Right lobe of liver (tissue), 6 donors: ENCODE data around the gene IFNL4. TPM values are rescaled to one million over a fixed set of nuclear protein-coding genes. Genes with fewer than 3 reads are reported as not detected.

Experiments
- ATAC-seq, 4 donors: fragments of 200-7000 bp; cut with Tn5 transposase; one replicate each; pipeline ENCODE4 v1.9.1; 2020; ENCODE audit warnings: mild to moderate bottlenecking in 4 of 4, moderate library complexity in 4 of 4
- DNase-seq, 3 donors: peaks; one replicate each; pipeline ENCODE4 v3.0.0-alpha.2; 2020
- H3K27ac ChIP-seq, 3 donors: fragments of 200-600 bp; one replicate each; pipeline ENCODE4 v1.8.0; 2022
- H3K27me3 ChIP-seq, 2 donors: fragments of 200-600 bp; one replicate each; pipeline ENCODE4 v1.8.0; 2022
- H3K36me3 ChIP-seq, 4 donors: fragments of 200-600 bp; sonication (generic) in 1 of 4; one replicate each; pipeline versions ENCODE4 v1.5.1 to v1.8.0; 2017 to 2022; ENCODE audit warnings: control low read depth in 1 of 4
- H3K4me1 ChIP-seq, 4 donors: fragments of 200-600 bp; sonication (generic) in 1 of 4; one replicate each; pipeline versions ENCODE4 v1.5.1 to v1.8.0; 2017 to 2022; ENCODE audit warnings: control low read depth in 1 of 4
- H3K4me3 ChIP-seq, 3 donors: fragments of 200-600 bp; one replicate each; pipeline ENCODE4 v1.8.0; 2022
- H3K9me3 ChIP-seq, 4 donors: fragments of 200-600 bp; sonication (generic) in 1 of 4; one replicate each; pipeline versions ENCODE4 v1.5.1 to v1.8.0; 2017 to 2022; ENCODE audit warnings: control low read depth in 1 of 4
- CTCF ChIP-seq, 4 donors: fragments of 200-600 bp in 3 of 4; fragments of 450-650 bp in 1 of 4; IDR thresholded peaks; one replicate each; pipeline versions ENCODE4 v1.5.1 to v1.8.0; 2016 to 2022; ENCODE audit warnings: antibody characterized with exemption in 4 of 4, mild to moderate bottlenecking in 2 of 4
- POLR2A ChIP-seq: fragments of 450-650 bp; IDR thresholded peaks from one replicate; pipeline ENCODE4 v1.6.1; 2017; ENCODE audit warnings: antibody characterized with exemption, mild to moderate bottlenecking
- WGBS: methylation state at CpG from one replicate; pipeline ENCODE4 v1.1.6; 2018; ENCODE audit warnings: low coverage, low lambda C conversion rate; ENCODE audit not compliant: insufficient coverage; ENCODE audit errors: missing lambda C conversion rate; 5-methylcytosine and 5-hydroxymethylcytosine counted together
- intact Hi-C, 2 donors: fragments of 100-400 bp; cut with DNase I; formaldehyde crosslinking; loops; one replicate each; pipeline versions ENCODE4 v1.11.2 to v1.14.1; 2022
- total RNA-seq, 6 experiments: library from RNA; depleted of rRNA in 2 of 6; stranded (reverse); fragments of >200 nt in 2 of 6; fragmentation: NEBNext Ultra II Directional in 3 of 6; extraction: Animal tissue kit (Norgen Biotek cat#: 25700) in 3 of 6; gene quantifications; one replicate each; pipeline versions ENCODE4 v1.1.0 to v1.2.4, GENCODE V29; 2016 to 2023
- donor health status: DM: no; HTN: yes; CAD: no.
- donor health status: DM: no; HTN: no; CAD: no.
- donor health status: DM: no; HTN: no; CAD: no.
- donor health status: DM: no; HTN: yes; CAD: no.
- donor health status: DM: no; HTN: yes; CAD: no.

The IFNL4 gene
- total RNA-seq, 6 experiments from 2014 or later: not detected

GRCh38 chr19:39265321-39265916 lies 16.8 kb upstream of the IFNL4 start:
- TF ChIP-seq CTCF (IDR thresholded peaks at IDR 0.05) (no peak), POLR2A (no peak)
- H3K36me3 ChIP-seq: no peaks in the 10 kb centered on the region
- H3K4me1 ChIP-seq: peaks cover 0 to 16% (median 2%) of the 10 kb centered on the region in 4 donors
- no peak for ATAC-seq
- peak in 1 of 3 donors; percentile 42 for DNase-seq
- H3K4me3 ChIP-seq: no peak overlapping the region
- WGBS: 40% methylated on average over 3 of the region's 39 CpGs
- H3K9me3 ChIP-seq: no peaks in the 10 kb centered on the region
- no peak overlapping the region for H3K27ac ChIP-seq
- intact Hi-C loops: no loop called here
- H3K27me3 ChIP-seq: no peaks in the 10 kb centered on the region

GRCh38 chr19:39264306-39265290 lies 15.9 kb upstream of the IFNL4 start:
- WGBS: 0% methylated on average over 1 of the region's 102 CpGs
- TF ChIP-seq CTCF (IDR thresholded peaks at IDR 0.05) (no peak), POLR2A (no peak)
- Histone ChIP-seq H3K9me3 (no peaks in the 10 kb centered on the region), H3K27me3 (no peaks in the 10 kb centered on the region), H3K36me3 (no peaks in the 10 kb centered on the region), H3K4me1 (peaks cover 0 to 16% (median 2%) of the 10 kb centered on the region in 4 donors), H3K27ac (no peak overlapping the region), H3K4me3 (no peak overlapping the region)
- intact Hi-C loops: no loop called here
- DNase-seq: peak; percentile 27 to 58 (median 41)
- ATAC-seq: peak; percentile 15 to 52 (median 36)

- intact Hi-C loops: no loop called here
- H3K36me3 ChIP-seq: no peaks in the 10 kb centered on the region
- ATAC-seq (peak; percentile 87 to 95 (median 93)), DNase-seq (peak; percentile 64 to 91 (median 79))
- TF ChIP-seq POLR2A (no peak), CTCF (IDR thresholded peaks at IDR 0.05) (no peak)
- H3K4me3 ChIP-seq: no peak overlapping the region
- no peaks in the 10 kb centered on the region for H3K9me3 ChIP-seq
- no peaks in the 10 kb centered on the region for H3K27me3 ChIP-seq
- H3K4me1 ChIP-seq: peaks cover 0 to 16% (median 2%) of the 10 kb centered on the region in 4 donors
- H3K27ac ChIP-seq: no peak overlapping the region
- WGBS: 6% methylated on average over 9 of the region's 17 CpGs
Measured at GRCh38 chr19:39263912-39264305, 15.3 kb upstream of the IFNL4 start.

GRCh38 chr19:39262496-39262895 lies 13.8 kb upstream of the IFNL4 start:
- Histone ChIP-seq H3K36me3 (no peaks in the 10 kb centered on the region), H3K9me3 (no peaks in the 10 kb centered on the region), H3K4me1 (peaks cover 0 to 16% (median 2%) of the 10 kb centered on the region in 4 donors), H3K4me3 (no peak overlapping the region), H3K27me3 (no peaks in the 10 kb centered on the region), H3K27ac (no peak overlapping the region)
- intact Hi-C loops: no loop called here
- no peak for ATAC-seq
- TF ChIP-seq CTCF (IDR thresholded peaks at IDR 0.05) (no peak), POLR2A (no peak)
- DNase-seq: peak in 1 of 3 donors; percentile 14
- WGBS: 90% methylated on average over 4 of the region's 4 CpGs
